Gastrocnemius medialis (tissue), 4 donors: ENCODE measurements around the gene SLC37A1.

Source experiments
- CTCF ChIP-seq, 5 experiments: fragments of 450-650 bp in 3 of 5; fragments of 200-600 bp in 2 of 5; sonication (generic) in 2 of 5; IDR thresholded peaks in 4 of 5; conservative IDR thresholded peaks in 1 of 5; 1 replicate in 4 of 5; 2 replicates in 1 of 5; pipeline ENCODE4 v1.5.1; 2016 to 2019; ENCODE audit warnings: antibody characterized with exemption in 5 of 5, mild to moderate bottlenecking in 3 of 5, moderate library complexity in 3 of 5
- POLR2A ChIP-seq, 2 donors: fragments of 450-650 bp; IDR thresholded peaks; one replicate each; pipeline ENCODE4 v1.6.1; 2017; ENCODE audit warnings: antibody characterized with exemption in 2 of 2, mild to moderate bottlenecking in 2 of 2, moderate library complexity in 2 of 2

GRCh38 chr21:42518626-42519025 lies 5.0 kb downstream of the SLC37A1 start:
- TF ChIP-seq CTCF (IDR thresholded peaks at IDR 0.05 in 4 of 5, conservative IDR thresholded peaks at IDR 0.05 in 1 of 5) (no peak), POLR2A (IDR thresholded peaks at IDR 0.05) (no peak)
